Esophagus muscularis mucosa (tissue), 4 donors: Measurements from ENCODE around the gene SLCO1A2. TPM values are rescaled to one million over a fixed set of nuclear protein-coding genes. Genes with fewer than 3 reads are reported as not detected.
"Not testable (repeated sequence)": the region's sequence is repeated elsewhere in the genome, so short reads cannot be mapped to it uniquely, and the experiment has no call there.

ENCODE experiments used
- DNase-seq: peaks from one replicate; pipeline ENCODE4 v3.0.0-alpha.2; 2017; ENCODE audit errors: extremely low spot score
- H3K27ac ChIP-seq, 4 donors: fragments of 200-600 bp; sonication (generic); replicated peaks in 1 of 4; 1 replicate in 3 of 4; 2 replicates in 1 of 4; pipeline ENCODE4 v1.5.1; 2016 to 2019; ENCODE audit warnings: mild to moderate bottlenecking in 1 of 4
- H3K27me3 ChIP-seq, 4 donors: fragments of 200-600 bp; sonication (generic); one replicate each; pipeline versions ENCODE4 v1.5.1 to v1.6.0; 2016 to 2019
- H3K36me3 ChIP-seq, 4 donors: fragments of 200-600 bp; sonication (generic); one replicate each; pipeline ENCODE4 v1.5.1; 2016 to 2019
- H3K4me1 ChIP-seq, 4 donors: fragments of 200-600 bp; sonication (generic); one replicate each; pipeline ENCODE4 v1.5.1; 2016 to 2019
- H3K4me3 ChIP-seq, 4 donors: fragments of 200-600 bp; sonication (generic); 1 replicate in 2 of 4; 2 replicates in 2 of 4; pipeline ENCODE4 v1.5.1; 2016 to 2019; ENCODE audit warnings: mild to moderate bottlenecking in 4 of 4, moderate library complexity in 1 of 4
- H3K9me3 ChIP-seq, 4 donors: fragments of 200-600 bp; sonication (generic); 1 replicate in 3 of 4; 2 replicates in 1 of 4; pipeline ENCODE4 v1.5.1; 2016 to 2019
- EP300 ChIP-seq: sonication (generic); formaldehyde crosslinking; IDR thresholded peaks from one replicate; pipeline ENCODE4 v1.6.1; 2017; ENCODE audit warnings: antibody characterized with exemption
- POLR2A ChIP-seq: fragments of 450-650 bp; IDR thresholded peaks from one replicate; pipeline ENCODE4 v1.6.1; 2017; ENCODE audit warnings: antibody characterized with exemption, moderate library complexity, mild to moderate bottlenecking, low read depth
- POLR2AphosphoS5 ChIP-seq, 2 donors: sonication (generic); formaldehyde crosslinking; IDR thresholded peaks; one replicate each; pipeline ENCODE4 v1.6.1; 2017; ENCODE audit warnings: antibody characterized with exemption in 2 of 2
- WGBS: methylation state at CpG from one replicate; pipeline ENCODE4 v1.1.5; 2018; 5-methylcytosine and 5-hydroxymethylcytosine counted together
- intact Hi-C: fragments of 100-400 bp; cut with DNase I; formaldehyde crosslinking; loops from one replicate; pipeline ENCODE4 v1.15.1; 2023
- total RNA-seq, 4 donors: library from RNA; depleted of rRNA; stranded (reverse); fragments of >200 nt; gene quantifications; one replicate each; pipeline versions ENCODE4 v1.1.0 to v1.2.1, GENCODE V29; 2016
- TF ChIP-seq, protein P1 (sequence below), 3 experiments: fragments of 200-600 bp in 2 of 3; fragments of 450-650 bp in 1 of 3; sonication (generic) in 2 of 3; IDR thresholded peaks; one replicate each; pipeline ENCODE4 v1.5.1; 2017 to 2019; ENCODE audit warnings: antibody characterized with exemption in 3 of 3, mild to moderate bottlenecking in 2 of 3, moderate library complexity in 1 of 3

The SLCO1A2 gene
- total RNA-seq: under 1 TPM in 1 of 4 donors, not detected in 3; 0.19 TPM

GRCh38 chr12:21334771-21335325 lies at the start of gene SLCO1A2:
TSS of gene SLCO1A2 (minus strand) at chr12:21334917. CDS start at chr12:21334647, 270 bp downstream.
- intact Hi-C loops: no loop called here
- DNase-seq: no peak
- TF ChIP-seq, protein P1, sequence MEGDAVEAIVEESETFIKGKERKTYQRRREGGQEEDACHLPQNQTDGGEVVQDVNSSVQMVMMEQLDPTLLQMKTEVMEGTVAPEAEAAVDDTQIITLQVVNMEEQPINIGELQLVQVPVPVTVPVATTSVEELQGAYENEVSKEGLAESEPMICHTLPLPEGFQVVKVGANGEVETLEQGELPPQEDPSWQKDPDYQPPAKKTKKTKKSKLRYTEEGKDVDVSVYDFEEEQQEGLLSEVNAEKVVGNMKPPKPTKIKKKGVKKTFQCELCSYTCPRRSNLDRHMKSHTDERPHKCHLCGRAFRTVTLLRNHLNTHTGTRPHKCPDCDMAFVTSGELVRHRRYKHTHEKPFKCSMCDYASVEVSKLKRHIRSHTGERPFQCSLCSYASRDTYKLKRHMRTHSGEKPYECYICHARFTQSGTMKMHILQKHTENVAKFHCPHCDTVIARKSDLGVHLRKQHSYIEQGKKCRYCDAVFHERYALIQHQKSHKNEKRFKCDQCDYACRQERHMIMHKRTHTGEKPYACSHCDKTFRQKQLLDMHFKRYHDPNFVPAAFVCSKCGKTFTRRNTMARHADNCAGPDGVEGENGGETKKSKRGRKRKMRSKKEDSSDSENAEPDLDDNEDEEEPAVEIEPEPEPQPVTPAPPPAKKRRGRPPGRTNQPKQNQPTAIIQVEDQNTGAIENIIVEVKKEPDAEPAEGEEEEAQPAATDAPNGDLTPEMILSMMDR (IDR thresholded peaks at IDR 0.05): no peak

DNA sequence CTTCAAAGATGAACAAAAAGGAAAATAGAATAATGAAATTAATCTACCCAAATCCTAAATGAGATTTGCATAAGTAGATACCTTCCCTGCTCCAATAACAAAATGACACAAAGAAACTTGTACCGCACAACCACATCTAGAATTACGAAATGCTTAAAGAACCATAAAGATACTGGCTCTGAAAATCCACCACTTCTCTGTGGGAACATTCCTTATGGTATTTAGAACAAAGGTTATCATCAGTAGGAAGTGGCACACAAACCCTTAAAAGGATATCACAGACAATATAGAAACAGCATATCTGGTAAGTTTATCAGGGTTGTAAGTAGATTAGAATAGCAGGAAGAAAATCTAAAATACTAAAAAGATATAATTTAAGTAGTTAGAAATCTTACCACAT lies 49.5 kb upstream of the SLCO1A2 start:
- WGBS: 89% methylated on average over 2 of the region's 2 CpGs
- H3K4me3 ChIP-seq: no peak overlapping the region
- intact Hi-C loops: no loop called here
- no peaks in the 10 kb centered on the region for H3K27me3 ChIP-seq
- TF ChIP-seq, protein P1 (IDR thresholded peaks at IDR 0.05): no peak
- TF ChIP-seq EP300 (no peak), POLR2A (no peak), POLR2AphosphoS5 (IDR thresholded peaks at IDR 0.05) (no peak)
- H3K4me1 ChIP-seq: no peaks in the 10 kb centered on the region
- H3K27ac ChIP-seq: no peak overlapping the region
- no peak for DNase-seq
- H3K9me3 ChIP-seq: no peaks in the 10 kb centered on the region
- no peaks in the 10 kb centered on the region for H3K36me3 ChIP-seq

More at GRCh38 chr12:21334771-21335325, at the start of gene SLCO1A2:
- Histone ChIP-seq H3K36me3 (no peaks in the 10 kb centered on the region), H3K27ac (no peak within 1 kb of the TSS), H3K4me1 (no peaks in the 10 kb centered on the region), H3K4me3 (no peak within 1 kb of the TSS), H3K9me3 (no peaks in the 10 kb centered on the region), H3K27me3 (no peaks in the 10 kb centered on the region)
- 69% methylated on average over 3 of the region's 3 CpGs for WGBS

DNA sequence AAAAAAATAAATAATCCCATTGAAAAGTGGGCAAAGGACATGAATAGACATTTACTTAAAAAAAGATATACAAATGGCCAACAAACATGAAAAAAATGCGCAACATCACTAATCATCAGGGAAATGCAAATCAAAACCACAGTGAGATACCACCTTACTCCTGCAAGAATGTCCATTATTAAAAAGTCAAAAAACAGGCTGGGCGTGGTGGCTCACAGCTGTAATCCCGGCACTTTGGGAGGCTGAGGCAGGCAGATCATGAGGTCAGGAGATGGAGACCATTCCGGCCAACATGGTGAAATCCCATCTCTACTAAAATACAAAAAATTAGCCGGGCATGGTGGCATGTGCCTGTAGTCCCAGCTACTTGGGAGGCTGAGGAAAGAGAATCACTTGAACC lies 46.6 kb upstream of the SLCO1A2 start:
- intact Hi-C loops: not testable (repeated sequence)
- WGBS: 83% methylated on average over 5 of the region's 5 CpGs

DNA sequence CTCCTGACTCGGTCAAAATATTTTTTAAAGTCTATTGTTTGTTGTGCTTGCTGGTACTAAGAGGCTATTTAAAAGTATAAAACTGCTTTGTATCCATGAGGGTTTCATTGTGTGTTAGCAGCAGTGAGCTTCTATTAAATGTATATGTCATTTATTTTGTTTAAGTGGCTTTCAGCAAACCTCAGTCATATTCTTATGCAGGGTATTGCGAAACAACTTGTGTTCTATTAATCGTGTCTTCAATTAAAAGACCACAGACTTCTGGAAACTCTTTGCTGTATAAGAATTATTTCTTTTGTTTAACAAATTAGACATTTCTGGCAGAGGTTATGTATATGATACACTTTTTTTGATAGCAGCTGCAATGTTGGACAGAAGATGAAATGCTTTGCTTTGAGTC lies 44.5 kb upstream of the SLCO1A2 start:
- Histone ChIP-seq H3K27ac (no peak overlapping the region), H3K27me3 (peaks cover 0 to 4% (median 0%) of the 10 kb centered on the region in 4 donors), H3K9me3 (no peaks in the 10 kb centered on the region), H3K4me1 (no peaks in the 10 kb centered on the region), H3K4me3 (no peak overlapping the region), H3K36me3 (no peaks in the 10 kb centered on the region)
- intact Hi-C loops: no loop called here
- TF ChIP-seq, protein P1 (IDR thresholded peaks at IDR 0.05): no peak
- TF ChIP-seq POLR2AphosphoS5 (IDR thresholded peaks at IDR 0.05) (no peak), POLR2A (no peak), EP300 (no peak)
- DNase-seq: no peak
- 75% methylated on average over 3 of the region's 3 CpGs for WGBS

More for the DNA sequence above, 46.6 kb upstream of the SLCO1A2 start:
- H3K9me3 ChIP-seq, H3K4me1 ChIP-seq, H3K27ac ChIP-seq, H3K4me3 ChIP-seq, H3K27me3 ChIP-seq, H3K36me3 ChIP-seq, DNase-seq: not testable (repeated sequence)

DNA sequence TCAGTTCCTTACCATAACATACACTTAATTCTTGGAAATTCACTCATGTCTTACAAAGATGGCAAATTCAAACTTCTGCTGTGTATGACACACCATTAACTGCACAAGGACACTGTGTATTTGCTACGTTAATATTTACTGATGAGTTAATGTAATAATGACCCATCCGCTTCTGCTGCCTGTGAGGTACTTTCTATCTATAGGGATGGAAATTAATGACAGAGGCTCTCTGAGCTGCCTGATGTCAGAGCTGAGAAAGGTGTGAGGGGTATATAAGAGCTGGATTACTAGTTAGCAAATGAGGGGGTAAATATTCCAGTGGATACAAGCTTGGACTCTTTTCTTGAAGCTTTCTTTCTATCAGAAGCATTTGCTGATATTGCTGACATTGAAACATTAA lies 37.9 kb upstream of the SLCO1A2 start, which contains the start of gene IAPP:
Gene IAPP, plus strand, starts transcription at position 301 of the 400 bp plus-strand sequence. CDS start 450 bp downstream, outside the sequence.
- H3K27me3 ChIP-seq: no peaks in the 10 kb centered on the region
- no peaks in the 10 kb centered on the region for H3K9me3 ChIP-seq
- DNase-seq: no peak
- no peak within 1 kb of the TSS for H3K27ac ChIP-seq
- H3K4me1 ChIP-seq: no peaks in the 10 kb centered on the region
- intact Hi-C loops: no loop called here
- no peaks in the 10 kb centered on the region for H3K36me3 ChIP-seq
- WGBS: 62% methylated on average over 2 of the region's 2 CpGs
- no peak within 1 kb of the TSS for H3K4me3 ChIP-seq
- TF ChIP-seq POLR2A (no peak), EP300 (no peak), POLR2AphosphoS5 (IDR thresholded peaks at IDR 0.05) (no peak)
- TF ChIP-seq, protein P1 (IDR thresholded peaks at IDR 0.05): no peak
